HepG2 (cell line): Measurements from ENCODE around the gene SART1. TPM values are rescaled to one million over a fixed set of nuclear protein-coding genes. Genes with fewer than 3 reads are reported as not detected.
A peak's percentile ranks its signal among the peaks of the same experiment; 100 is the strongest.

Source experiments
- AHDC1 ChIP-seq: sonication (generic); formaldehyde crosslinking; IDR thresholded peaks from 2 replicates; pipeline ENCODE4 v1.5.1; 2020; ENCODE audit warnings: mild to moderate bottlenecking, missing genetic modification reagents, borderline replicate concordance
- CBX2 ChIP-seq, 2 experiments: fragments of 200-600 bp in 1 of 2; sonication (generic); formaldehyde crosslinking in 1 of 2; IDR thresholded peaks; 2 replicates each; pipeline versions ENCODE4 v1.7.0 to v1.8.1; 2018 to 2022; ENCODE audit warnings: low read depth in 2 of 2, low read length in 1 of 2, mild to moderate bottlenecking in 1 of 2, missing genetic modification reagents in 1 of 2
- DMTF1 ChIP-seq: sonication (generic); formaldehyde crosslinking; IDR thresholded peaks from 2 replicates; pipeline ENCODE4 v1.4.0; 2020; ENCODE audit warnings: mild to moderate bottlenecking, missing genetic modification reagents
- HDAC1 ChIP-seq: sonication (generic); formaldehyde crosslinking; IDR thresholded peaks from 2 replicates; pipeline ENCODE4 v1.5.1; 2020; ENCODE audit warnings: mild to moderate bottlenecking, missing genetic modification reagents
- MXI1 ChIP-seq: IDR thresholded peaks from 3 replicates; pipeline ENCODE4 v1.6.1; 2012; ENCODE audit warnings: low read depth, low read length, inconsistent platforms, borderline replicate concordance
- NFRKB ChIP-seq: fragments of 450-650 bp; IDR thresholded peaks from 2 replicates; pipeline ENCODE4 v1.6.1; 2017
- NFYC ChIP-seq: IDR thresholded peaks from 2 replicates; pipeline ENCODE4 v1.6.1; 2016; ENCODE audit warnings: missing genetic modification reagents, missing compliant biosample characterization
- POGK ChIP-seq: sonication (generic); formaldehyde crosslinking; conservative IDR thresholded peaks from 2 replicates; pipeline ENCODE4 v1.8.0; 2022; ENCODE audit warnings: mild to moderate bottlenecking, moderate library complexity, missing genetic modification reagents
- RARG ChIP-seq: sonication (generic); formaldehyde crosslinking; IDR thresholded peaks from 2 replicates; pipeline ENCODE4 v1.4.0; 2020; ENCODE audit warnings: low read depth, mild to moderate bottlenecking, missing genetic modification reagents
- RNF2 ChIP-seq: fragments of 450-650 bp; conservative IDR thresholded peaks from 2 replicates; pipeline ENCODE4 v1.6.1; 2016; ENCODE audit warnings: low read depth
- SAFB2 ChIP-seq: sonication (generic); formaldehyde crosslinking; IDR thresholded peaks from 2 replicates; pipeline ENCODE4 v1.5.1; 2020; ENCODE audit warnings: missing genetic modification reagents, low read depth, mild to moderate bottlenecking, borderline replicate concordance
- SETDB1 ChIP-seq: sonication (generic); formaldehyde crosslinking; IDR thresholded peaks from 2 replicates; pipeline ENCODE4 v1.5.1; 2020; ENCODE audit warnings: missing genetic modification reagents, mild to moderate bottlenecking, borderline replicate concordance
- TOPORS ChIP-seq: sonication (generic); formaldehyde crosslinking; IDR thresholded peaks from 2 replicates; pipeline ENCODE4 v1.8.0; 2023; ENCODE audit warnings: mild to moderate bottlenecking, missing genetic modification reagents
- ZFP41 ChIP-seq: sonication (generic); formaldehyde crosslinking; IDR thresholded peaks from 2 replicates; pipeline ENCODE4 v1.4.0; 2020; ENCODE audit warnings: mild to moderate bottlenecking, missing genetic modification reagents, borderline replicate concordance
- ZNF12 ChIP-seq: sonication (generic); formaldehyde crosslinking; IDR thresholded peaks from 2 replicates; pipeline ENCODE4 v1.5.0; 2020; ENCODE audit warnings: missing genetic modification reagents
- ZNF33B ChIP-seq: sonication (generic); formaldehyde crosslinking; IDR thresholded peaks from 2 replicates; pipeline ENCODE4 v1.5.1; 2020; ENCODE audit warnings: mild to moderate bottlenecking, missing genetic modification reagents
- ZNF615 ChIP-seq: sonication (generic); formaldehyde crosslinking; IDR thresholded peaks from 2 replicates; pipeline ENCODE4 v1.5.0; 2020; ENCODE audit warnings: mild to moderate bottlenecking, missing genetic modification reagents, borderline replicate concordance
- ZNF776 ChIP-seq: sonication (generic); formaldehyde crosslinking; IDR thresholded peaks from 2 replicates; pipeline ENCODE4 v1.4.0; 2020; ENCODE audit warnings: mild to moderate bottlenecking, missing genetic modification reagents
- ZSCAN31 ChIP-seq: sonication (generic); formaldehyde crosslinking; IDR thresholded peaks from 2 replicates; pipeline ENCODE4 v1.5.0; 2020; ENCODE audit warnings: low read depth, mild to moderate bottlenecking, missing genetic modification reagents
- polyA plus RNA-seq, 8 experiments: library from polyadenylated mRNA; depleted of rRNA in 3 of 8; stranded (reverse) in 7 of 8; unstranded in 1 of 8; fragments of >200 nt; fragmentation: Illumina TruSeq in 4 of 8; extraction: Trizol in 4 of 8; gene quantifications; 2 replicates each; pipeline versions ENCODE4 v1.2.1 to v1.2.3, GENCODE V29; 2011 to 2016; ENCODE audit warnings: low read depth in 4 of 8, missing spikeins in 1 of 8, mixed read lengths in 1 of 8; ENCODE audit not compliant: insufficient read depth in 1 of 8
- total RNA-seq, 5 experiments: library from RNA; depleted of rRNA; stranded (reverse); fragments of >200 nt; fragmentation: Illumina TruSeq; extraction: Trizol; gene quantifications; 2 replicates each; pipeline ENCODE4 v1.2.3, GENCODE V29; 2016; ENCODE audit warnings: low read depth in 1 of 5

SART1 gene
- total and polyA plus RNA-seq, 2 of the 13 experiments (the other 11 are each of a cell fraction or from before 2014, with no cell fraction given) = 11.3 to 22.5 TPM

- TF ChIP-seq ZNF615 (CRISPR knock-in tag) (no peak), NFRKB (no peak), NFYC (CRISPR knock-in tag) (no peak), SETDB1 (CRISPR knock-in tag) (no peak), AHDC1 (CRISPR knock-in tag) (peak; percentile 31; the same call in 1 of the 2 replicates), RARG (CRISPR knock-in tag) (no peak), ZSCAN31 (CRISPR knock-in tag) (0 out of 2 replicates have a peak, but pooled peaks have one; percentile 7), MXI1 (peak; percentile 32; the same call in 1 of the 3 replicates), RNF2 (no peak), HDAC1 (CRISPR knock-in tag) (no peak; the same call in 1 of the 2 replicates), DMTF1 (CRISPR knock-in tag) (no peak), POGK (CRISPR knock-in tag) (no peak; the same call in 1 of the 2 replicates), ZNF33B (CRISPR knock-in tag) (no peak), ZNF776 (no peak), SAFB2 (CRISPR knock-in tag) (no peak), TOPORS (CRISPR knock-in tag) (no peak), ZNF12 (CRISPR knock-in tag) (no peak), CBX2 (IDR thresholded peaks at IDR 0.05; ENCODE audit: low read depth, low read length) (no peak), CBX2 (CRISPR knock-in tag; IDR thresholded peaks at IDR 0.05; ENCODE audit: low read depth) (no peak), ZFP41 (CRISPR knock-in tag) (no peak)
Measured at GRCh38 chr11:66002648-66003225, 41.2 kb downstream of the SART1 start (continued).
